KMS-11 (cell line): ENCODE data around the gene CLPSL1.

Experiments
- H2AFZ ChIP-seq: fragments of 200-600 bp; sonication (generic); 2 replicates; pipeline ENCODE4 v1.6.1; 2016; ENCODE audit warnings: antibody characterized with exemption, mixed run types, low read depth
- H3K27ac ChIP-seq: fragments of 200-600 bp; sonication (generic); 2 replicates; pipeline ENCODE4 v1.6.1; 2016; ENCODE audit warnings: mild to moderate bottlenecking, mixed run types
- H3K27me3 ChIP-seq: fragments of 200-600 bp; sonication (generic); 2 replicates; pipeline ENCODE4 v1.6.1; 2017; ENCODE audit warnings: mild to moderate bottlenecking, low read depth, mixed run types, moderate library complexity; ENCODE audit not compliant: insufficient read depth
- H3K36me3 ChIP-seq: fragments of 200-600 bp; sonication (generic); 2 replicates; pipeline ENCODE4 v1.6.1; 2017; ENCODE audit warnings: mild to moderate bottlenecking, mixed run types; ENCODE audit not compliant: insufficient read depth
- H3K4me1 ChIP-seq: fragments of 200-600 bp; sonication (generic); 2 replicates; pipeline ENCODE4 v1.6.1; 2016; ENCODE audit warnings: mild to moderate bottlenecking, low read depth, mixed run types; ENCODE audit not compliant: poor library complexity, severe bottlenecking
- H3K4me2 ChIP-seq: fragments of 200-600 bp; sonication (generic); 2 replicates; pipeline ENCODE4 v1.7.0; 2016; ENCODE audit warnings: mild to moderate bottlenecking, mixed run types
- H3K4me3 ChIP-seq: fragments of 200-600 bp; sonication (generic); IDR thresholded peaks from 2 replicates; pipeline ENCODE4 v1.6.1; 2017; ENCODE audit warnings: low read depth, low read length, mixed read lengths; ENCODE audit not compliant: insufficient read depth
- H3K79me2 ChIP-seq: fragments of 200-600 bp; sonication (generic); 2 replicates; pipeline ENCODE4 v1.6.1; 2016; ENCODE audit warnings: low read depth, mixed run types; ENCODE audit not compliant: insufficient read depth
- H3K9ac ChIP-seq: fragments of 200-600 bp; sonication (generic); 2 replicates; pipeline ENCODE4 v1.6.1; 2016; ENCODE audit warnings: mild to moderate bottlenecking, mixed run types
- H4K20me1 ChIP-seq: fragments of 200-600 bp; sonication (generic); 2 replicates; pipeline ENCODE4 v1.6.1; 2016; ENCODE audit warnings: mild to moderate bottlenecking, mixed run types; ENCODE audit not compliant: insufficient read depth
- TF ChIP-seq, protein P1 (sequence below): fragments of 200-600 bp; sonication (generic); conservative IDR thresholded peaks from 2 replicates; pipeline ENCODE4 v1.6.1; 2017; ENCODE audit warnings: low read depth, mild to moderate bottlenecking, antibody characterized with exemption, low read length, moderate library complexity, mixed read lengths

Gene CLPSL1

DNA sequence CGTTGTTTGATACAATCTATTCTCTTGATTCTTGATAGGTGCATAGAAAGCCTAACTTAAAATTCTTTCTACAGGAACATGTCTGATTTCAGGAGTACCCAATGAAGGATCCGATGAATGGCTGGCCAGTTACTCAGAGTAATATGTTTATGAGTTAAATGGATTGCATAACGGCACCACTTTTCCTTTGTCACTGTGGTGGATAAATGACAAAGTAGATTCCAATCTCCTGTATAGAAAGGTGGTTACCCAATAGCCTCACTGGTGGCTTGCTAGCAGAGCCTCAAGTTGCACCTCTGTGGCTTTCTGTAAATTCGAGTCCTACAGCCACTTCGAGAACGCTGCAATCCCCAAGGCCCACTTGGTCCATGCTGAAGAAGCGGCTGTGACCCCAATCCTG is 52.7 kb downstream of the CLPSL1 start:
- H3K27me3 ChIP-seq, result no peaks in the 10 kb centered on the region
- TF ChIP-seq, protein P1, sequence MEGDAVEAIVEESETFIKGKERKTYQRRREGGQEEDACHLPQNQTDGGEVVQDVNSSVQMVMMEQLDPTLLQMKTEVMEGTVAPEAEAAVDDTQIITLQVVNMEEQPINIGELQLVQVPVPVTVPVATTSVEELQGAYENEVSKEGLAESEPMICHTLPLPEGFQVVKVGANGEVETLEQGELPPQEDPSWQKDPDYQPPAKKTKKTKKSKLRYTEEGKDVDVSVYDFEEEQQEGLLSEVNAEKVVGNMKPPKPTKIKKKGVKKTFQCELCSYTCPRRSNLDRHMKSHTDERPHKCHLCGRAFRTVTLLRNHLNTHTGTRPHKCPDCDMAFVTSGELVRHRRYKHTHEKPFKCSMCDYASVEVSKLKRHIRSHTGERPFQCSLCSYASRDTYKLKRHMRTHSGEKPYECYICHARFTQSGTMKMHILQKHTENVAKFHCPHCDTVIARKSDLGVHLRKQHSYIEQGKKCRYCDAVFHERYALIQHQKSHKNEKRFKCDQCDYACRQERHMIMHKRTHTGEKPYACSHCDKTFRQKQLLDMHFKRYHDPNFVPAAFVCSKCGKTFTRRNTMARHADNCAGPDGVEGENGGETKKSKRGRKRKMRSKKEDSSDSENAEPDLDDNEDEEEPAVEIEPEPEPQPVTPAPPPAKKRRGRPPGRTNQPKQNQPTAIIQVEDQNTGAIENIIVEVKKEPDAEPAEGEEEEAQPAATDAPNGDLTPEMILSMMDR, result no peak
- H3K9ac ChIP-seq, result no peak overlapping the region
- no peaks in the 10 kb centered on the region for H4K20me1 ChIP-seq
- no peak overlapping the region for H3K27ac ChIP-seq
- H3K36me3 ChIP-seq, result no peaks in the 10 kb centered on the region
- no peak overlapping the region for H2AFZ ChIP-seq
- H3K4me1 ChIP-seq, result peaks cover 21% of the 10 kb centered on the region
- H3K79me2 ChIP-seq, result no peaks in the 10 kb centered on the region
- H3K4me2 ChIP-seq, result no peak overlapping the region
- no peak overlapping the region for H3K4me3 ChIP-seq
